Peyer's patch (tissue), 4 donors: ENCODE data around the gene ATG101.

Source experiments
- POLR2A ChIP-seq, 2 donors: fragments of 450-650 bp; IDR thresholded peaks; one replicate each; pipeline ENCODE4 v1.5.1; 2017; ENCODE audit warnings: antibody characterized with exemption in 2 of 2, mild to moderate bottlenecking in 2 of 2, moderate library complexity in 2 of 2
- TF ChIP-seq, protein P1 (sequence below), 6 experiments: fragments of 450-650 bp in 4 of 6; fragments of 200-600 bp in 2 of 6; sonication (generic) in 1 of 6; IDR thresholded peaks; one replicate each; pipeline ENCODE4 v1.5.1; 2017 to 2019; ENCODE audit warnings: antibody characterized with exemption in 6 of 6, mild to moderate bottlenecking in 3 of 6, moderate library complexity in 1 of 6

DNA sequence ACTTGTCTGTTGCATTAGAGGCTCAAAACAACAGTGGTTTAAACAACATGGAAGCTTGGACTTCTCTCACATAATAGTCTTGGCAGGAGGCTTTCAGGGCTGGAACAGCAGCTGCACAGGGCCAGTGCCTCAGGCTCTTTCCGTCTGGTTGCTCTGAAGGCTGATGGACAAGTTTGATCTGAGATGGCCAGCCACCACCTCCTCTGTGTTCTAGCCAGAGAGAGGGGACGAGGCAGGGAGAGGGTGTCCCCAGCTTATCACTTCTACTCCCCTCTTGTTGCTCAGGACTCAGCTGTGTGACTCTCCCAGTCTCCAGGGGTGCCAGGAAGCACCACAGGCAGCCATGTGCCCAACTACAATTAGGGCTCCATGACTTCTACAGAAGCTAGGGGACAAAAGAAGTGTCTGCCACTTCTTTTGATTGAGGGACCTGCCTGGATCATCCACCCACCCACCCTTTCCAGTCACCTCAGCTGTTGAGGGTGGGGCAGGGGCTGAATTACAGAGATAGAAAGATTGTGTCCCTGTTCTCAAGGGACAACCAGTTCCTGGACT lies 56.3 kb downstream of the ATG101 start:
- TF ChIP-seq, protein P1, sequence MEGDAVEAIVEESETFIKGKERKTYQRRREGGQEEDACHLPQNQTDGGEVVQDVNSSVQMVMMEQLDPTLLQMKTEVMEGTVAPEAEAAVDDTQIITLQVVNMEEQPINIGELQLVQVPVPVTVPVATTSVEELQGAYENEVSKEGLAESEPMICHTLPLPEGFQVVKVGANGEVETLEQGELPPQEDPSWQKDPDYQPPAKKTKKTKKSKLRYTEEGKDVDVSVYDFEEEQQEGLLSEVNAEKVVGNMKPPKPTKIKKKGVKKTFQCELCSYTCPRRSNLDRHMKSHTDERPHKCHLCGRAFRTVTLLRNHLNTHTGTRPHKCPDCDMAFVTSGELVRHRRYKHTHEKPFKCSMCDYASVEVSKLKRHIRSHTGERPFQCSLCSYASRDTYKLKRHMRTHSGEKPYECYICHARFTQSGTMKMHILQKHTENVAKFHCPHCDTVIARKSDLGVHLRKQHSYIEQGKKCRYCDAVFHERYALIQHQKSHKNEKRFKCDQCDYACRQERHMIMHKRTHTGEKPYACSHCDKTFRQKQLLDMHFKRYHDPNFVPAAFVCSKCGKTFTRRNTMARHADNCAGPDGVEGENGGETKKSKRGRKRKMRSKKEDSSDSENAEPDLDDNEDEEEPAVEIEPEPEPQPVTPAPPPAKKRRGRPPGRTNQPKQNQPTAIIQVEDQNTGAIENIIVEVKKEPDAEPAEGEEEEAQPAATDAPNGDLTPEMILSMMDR (IDR thresholded peaks at IDR 0.05), result no peak
- TF ChIP-seq POLR2A (IDR thresholded peaks at IDR 0.05), result no peak
